Central memory CD4-positive, alpha-beta T cell (primary cell): ENCODE results near the gene JADE1.

Experiments
- DNase-seq: peaks from one replicate; pipeline ENCODE4 v3.0.0; 2022

The JADE1 gene

DNA sequence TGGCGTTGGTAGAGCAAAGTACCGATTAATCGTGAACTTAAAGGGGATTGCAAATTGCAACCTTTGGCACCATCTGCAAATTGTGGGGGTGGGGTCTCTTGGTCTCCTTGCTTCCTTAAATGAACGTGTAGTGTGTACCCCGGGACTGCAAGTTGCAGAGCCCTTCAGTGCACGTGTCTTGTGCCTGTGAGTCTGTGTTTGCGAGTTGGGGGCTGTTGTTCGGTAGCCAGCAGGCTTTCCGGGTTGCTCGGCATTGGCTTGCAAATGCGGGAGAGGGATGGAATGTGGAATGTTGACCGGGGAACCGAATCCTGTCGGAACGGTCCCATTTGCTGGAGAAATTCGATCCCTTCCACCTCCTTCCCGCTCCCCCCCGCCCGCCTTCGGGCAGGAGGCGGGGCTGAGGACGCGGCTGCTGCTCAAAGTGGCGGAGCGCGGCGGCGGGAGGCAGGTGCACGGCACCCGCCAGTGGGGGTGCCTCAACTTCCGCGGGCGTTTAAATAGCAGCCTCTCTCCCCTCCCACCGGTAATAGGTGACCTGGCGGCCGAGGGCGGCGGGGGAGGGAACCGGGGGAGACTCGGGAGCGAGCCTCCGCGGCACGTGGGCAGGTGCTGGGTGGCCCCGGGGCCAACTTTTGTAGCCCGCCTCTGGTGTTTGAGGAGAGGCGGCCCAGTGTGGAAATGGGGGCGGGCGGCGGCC lies 1.5 kb downstream of the JADE1 start:
- DNase-seq: peak; percentile 84

DNA sequence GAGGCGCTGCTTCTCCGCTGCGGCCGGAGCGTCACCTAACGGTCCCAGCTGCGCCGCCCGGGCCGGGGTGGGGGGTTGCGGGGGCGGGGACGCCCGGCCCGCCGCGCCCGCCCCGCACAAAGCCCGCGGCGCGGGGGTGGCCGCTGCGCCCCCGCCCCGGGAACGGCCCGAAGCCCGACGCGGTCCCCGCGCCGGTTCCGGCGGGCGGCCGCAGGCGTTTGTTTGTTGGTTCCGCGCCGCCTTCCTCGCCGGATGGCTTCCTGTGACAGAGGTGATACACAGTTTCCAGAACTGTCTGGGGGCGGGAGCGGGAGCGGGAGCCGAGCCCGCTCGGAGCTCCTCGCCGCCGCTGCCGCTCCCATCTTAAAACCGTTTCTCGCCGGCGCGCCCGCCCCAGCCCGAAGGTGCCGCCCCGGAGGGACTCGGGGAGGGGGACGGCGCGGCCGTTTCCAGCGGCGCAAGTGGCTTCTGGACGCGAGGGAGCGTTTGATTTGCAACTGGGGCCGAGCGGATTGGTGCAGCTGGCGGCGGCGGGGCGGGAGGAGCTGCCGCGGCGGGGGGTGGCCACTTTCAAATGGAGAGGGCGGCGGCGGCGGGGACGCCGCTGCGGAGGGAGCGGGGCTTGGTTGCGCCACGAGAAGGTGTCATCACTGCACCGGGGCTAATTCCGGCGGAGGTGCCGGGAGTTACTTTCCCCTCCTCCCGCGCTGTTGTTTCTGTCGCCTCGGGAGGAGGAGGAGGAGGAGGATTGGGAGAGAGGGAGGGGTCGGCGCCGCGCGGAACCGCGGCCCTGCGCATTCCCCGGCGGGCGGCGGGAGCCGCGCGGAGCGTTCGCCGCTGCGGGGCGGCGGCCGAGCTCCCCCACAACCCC lies 2.3 kb downstream of the JADE1 start:
- peak; percentile 76 for DNase-seq

DNA sequence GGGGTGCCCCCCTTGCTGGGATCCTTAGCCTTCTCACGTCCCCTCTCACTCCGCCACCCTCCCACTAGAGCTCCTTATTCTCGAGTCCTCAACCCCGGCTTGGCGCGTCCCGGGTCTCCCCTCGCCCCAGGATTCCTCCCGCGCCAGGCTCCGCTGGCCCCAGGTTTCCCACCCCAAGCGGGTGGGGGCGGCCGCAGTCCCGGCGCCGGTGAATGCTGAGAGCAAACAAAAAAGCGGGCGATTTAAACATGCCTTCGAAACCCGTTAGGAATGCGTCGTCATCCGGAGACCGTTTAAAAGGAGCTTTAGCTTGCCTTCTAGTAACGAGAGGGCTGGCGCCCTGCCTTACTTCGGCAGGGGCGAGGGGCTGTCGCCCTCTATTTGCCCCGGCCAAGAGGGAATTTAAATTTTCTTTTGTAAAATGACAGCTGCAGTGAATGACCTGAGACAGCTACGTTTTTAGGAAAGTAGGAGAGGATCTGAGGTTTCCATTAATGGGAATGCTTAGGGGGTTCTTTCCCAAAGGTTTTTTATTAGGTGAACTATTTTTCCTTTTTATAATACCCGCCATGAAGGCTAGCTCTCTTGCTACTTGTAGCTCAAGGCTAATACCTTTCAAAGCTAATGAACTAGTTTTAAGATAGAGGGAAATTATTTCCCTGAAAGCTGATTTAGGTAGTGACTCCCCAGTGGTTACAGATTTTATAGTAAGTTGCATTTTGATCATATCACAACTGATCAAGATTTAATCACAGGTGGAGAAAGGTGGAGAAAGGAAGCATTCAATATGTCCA lies 3.1 kb downstream of the JADE1 start:
- DNase-seq: peak; percentile 40

DNA sequence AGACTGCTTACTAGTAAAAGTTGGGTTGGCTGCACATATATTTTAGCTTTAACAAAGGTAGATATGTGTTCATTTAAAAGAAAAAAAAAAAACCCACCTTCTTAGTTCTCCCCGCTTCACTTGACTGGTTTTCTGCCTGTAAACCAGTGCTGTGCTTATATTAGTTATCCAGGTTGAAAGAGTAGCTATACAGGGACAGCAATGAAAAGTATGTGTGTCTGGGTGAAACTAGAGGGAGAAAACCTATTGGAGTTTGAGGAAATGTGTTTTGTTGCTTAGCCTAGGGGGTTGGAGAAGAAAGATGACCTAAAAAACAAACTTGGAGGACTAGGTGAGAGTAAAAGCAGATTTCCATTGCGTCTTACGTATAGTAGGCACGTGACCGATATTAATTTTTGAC lies 4.5 kb downstream of the JADE1 start:
- no peak for DNase-seq

DNA sequence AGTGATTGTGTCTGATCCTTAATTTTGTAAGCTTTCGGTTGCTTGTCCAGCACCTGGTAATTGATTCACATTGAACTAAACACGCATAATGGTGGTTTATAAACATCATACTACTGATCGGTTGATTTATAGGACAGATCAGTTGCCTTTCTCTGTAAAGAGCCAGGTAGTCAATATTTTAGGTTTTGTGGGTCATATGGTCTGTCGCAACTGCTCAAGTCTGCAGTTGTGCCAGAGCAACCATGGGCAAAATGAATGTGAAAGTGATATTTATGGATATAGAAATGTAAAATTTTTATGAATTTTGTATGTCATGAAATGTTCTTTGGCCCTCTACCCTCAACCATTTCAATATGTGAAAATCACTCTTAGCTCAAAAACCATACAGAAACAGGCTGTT lies 8.9 kb downstream of the JADE1 start:
- no peak for DNase-seq

DNA sequence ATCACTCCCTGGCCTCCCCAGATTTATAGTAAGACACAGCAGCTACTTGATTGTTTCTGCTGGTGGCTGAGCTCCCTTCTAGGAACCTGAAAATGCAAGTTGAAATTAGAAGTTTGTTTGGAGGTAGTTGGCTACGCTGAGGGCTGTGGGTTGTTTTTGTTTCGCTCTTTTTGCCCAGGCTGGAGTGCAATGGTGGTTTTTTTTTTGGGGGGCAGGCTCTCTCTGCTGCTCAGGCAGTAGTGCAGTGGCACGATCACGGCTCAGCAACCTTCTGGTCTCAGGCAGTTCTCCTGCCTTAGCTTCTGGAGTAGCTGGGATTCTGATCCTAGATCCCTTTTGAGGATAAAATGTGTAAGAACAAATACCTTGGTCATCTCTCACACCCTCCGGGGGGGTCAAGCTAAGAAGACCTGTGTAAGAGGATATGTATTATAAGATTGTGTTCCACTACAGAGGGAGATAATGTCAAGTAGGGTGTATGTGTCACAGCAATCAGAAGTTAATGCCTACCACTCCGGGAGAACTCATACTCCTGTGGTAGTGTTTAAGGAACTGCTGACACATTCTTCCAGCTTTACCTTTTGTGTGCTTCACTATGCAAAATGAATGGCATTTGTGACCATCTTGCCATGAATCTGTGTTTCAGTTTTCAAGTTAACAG lies 9.7 kb downstream of the JADE1 start:
- no peak for DNase-seq

DNA sequence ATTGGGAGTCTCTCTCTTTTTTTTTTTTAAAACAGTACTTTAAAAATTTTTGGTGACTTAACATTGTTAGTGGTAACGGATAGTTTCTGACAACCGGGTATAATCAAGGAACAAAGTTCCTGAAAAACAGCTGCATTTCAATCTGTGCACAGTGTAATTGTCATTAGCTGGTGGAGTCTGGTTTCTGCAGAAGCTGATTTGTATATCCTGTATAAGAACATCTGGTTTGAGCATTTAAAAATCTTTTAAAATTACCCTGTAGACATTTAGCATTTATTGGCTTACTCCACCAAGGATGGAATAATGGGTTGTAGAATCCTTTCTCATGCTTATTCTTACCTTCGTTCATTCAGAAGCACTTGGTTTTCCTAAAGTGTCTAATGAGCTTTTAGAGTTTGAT lies 11.2 kb downstream of the JADE1 start:
- no peak for DNase-seq

DNA sequence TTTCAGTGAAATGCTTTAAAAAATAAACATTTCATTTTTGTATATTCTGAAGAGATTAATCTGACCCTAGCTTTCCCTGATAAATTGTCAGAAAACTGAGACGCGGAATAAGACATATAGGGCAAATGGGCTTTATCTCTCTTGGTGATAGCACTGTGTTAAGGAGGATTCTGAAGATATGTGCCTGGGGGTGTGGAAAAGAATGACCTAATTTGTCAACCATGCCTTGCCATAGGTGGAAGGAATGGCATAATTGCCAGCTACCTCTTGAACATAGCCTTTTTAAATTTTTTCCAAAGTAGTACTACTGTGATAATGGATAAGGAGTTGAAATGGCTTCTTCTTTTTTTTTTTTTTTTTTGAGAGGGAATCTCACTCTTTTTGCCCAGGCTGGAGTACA lies 11.7 kb downstream of the JADE1 start:
- DNase-seq: no peak

DNA sequence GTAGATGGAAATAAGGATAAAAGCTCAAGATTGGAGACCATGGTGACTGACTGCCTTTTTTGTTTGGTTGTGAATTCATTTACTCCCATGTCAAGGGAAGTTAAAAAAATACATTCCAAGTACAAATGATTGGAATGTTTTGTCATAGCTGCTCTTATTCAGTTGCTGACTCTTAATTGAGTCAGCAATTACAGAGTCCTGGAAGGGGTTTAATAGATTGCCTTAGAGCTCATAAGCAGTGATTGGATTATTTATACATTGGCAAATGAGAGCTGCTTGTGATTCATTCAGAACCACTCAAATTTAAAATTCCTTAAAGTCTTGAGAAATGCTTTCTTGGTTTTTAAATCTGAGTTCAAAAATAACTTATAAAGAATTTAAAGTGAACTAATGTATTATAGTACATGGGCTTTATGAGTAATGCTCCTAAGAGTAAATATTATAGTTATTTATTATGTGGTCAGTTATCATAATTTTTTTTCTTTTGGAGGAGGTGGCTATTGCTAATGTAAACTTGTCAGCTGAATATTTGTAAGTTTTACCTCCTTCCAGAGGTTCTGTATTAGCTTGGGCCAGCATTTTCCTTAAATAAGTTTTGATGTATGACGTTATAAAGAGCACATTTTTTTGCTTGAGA lies 13.6 kb downstream of the JADE1 start:
- no peak for DNase-seq

DNA sequence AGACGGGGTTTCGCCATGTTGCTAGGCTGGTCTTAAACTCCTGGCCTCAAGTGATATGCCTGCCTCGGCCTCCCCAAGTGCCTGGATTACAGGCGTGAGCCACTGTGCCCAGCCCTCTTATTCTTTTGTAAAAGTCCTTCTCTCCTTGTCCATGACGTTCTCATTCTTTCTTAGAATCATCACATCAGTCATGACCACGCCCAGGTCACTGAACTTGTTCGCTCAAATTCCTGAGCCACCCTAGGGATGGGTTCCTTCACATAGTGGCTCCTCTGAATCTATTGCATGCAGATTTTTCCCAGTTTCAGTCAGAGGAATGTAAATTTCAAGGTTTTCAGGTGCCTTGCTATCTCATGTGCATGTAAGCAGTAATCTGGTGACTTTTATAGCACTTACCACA lies 15.7 kb downstream of the JADE1 start:
- DNase-seq: no peak

DNA sequence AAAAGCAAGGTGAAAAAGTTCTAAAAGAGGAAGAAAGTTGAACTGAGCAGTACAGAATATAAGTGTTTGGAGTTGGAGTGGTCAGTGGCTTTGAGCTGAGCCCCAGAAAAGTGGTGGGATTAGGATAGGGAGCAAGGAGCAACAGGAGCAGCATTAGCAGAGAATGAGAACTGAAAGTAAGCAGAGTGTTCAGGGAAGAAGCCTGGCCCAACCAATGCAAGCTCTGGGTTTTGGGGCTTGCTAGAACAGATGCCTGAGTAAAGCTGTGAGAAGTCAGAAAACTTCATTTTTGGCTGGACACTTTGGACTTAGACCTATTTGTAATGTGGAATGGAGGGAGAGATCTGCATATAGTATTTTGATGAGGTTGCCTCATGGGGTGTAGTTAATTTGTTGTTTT lies 17.8 kb downstream of the JADE1 start:
- no peak for DNase-seq

DNA sequence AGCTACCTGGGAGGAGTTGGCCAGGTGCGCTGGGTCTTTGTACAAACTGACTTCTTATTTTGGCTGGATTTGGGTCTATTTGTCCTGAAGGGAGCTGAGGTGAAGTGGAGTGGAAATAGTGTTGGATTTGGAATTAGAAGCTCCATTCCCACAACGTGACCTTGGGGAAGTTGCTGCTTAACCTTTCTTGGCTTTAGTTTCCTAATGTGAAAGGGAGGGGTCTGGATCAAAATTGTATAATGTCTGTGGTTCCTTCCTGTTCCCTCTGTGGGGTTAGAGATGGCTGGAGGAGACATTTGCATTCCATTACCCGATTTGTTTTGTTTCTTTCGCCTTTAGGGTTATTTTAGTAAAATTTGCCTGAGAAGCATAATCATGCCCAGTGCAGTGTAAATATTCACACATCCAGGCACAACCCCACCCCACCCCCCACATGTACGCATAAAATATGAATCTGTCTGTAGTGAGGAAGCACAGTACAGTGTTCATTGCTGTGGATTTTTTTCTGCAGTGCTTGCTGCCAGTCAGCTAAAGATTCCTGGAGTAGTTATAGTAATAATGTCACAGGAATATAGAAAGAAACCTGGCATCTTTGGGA lies 21.5 kb downstream of the JADE1 start:
- no peak for DNase-seq

DNA sequence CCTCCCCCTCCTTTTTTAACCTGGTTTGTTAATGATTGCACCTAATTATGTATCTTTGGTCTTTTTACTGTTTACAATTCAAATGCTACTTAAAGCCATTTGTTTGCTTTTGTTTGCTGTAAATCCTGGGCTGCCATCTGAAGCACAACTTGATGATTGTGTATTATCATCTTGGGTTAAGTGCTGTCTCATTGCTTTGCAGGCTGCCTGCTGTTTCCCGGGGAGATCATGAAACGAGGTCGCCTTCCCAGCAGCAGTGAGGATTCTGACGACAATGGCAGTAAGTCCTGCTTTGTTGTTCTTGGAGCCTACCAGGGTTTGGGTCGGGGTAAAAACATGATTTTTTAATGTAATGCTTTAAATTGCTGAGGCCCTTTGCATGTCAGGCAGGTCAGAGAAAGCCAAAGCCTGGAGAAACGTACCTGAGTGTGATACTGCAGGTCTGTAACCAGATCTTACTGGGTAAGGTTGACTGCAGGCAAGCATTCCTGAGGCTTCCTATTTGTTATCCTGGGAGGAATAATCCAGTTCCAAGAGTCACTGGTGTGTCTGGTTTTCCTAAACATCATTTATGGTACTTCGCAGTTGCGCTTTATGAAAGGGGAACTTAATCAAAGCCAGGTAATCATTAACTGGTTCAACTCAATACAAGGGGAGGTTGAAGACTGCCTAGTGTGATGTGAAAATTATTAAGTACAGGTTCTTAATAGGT lies 22.2 kb downstream of the JADE1 start:
- DNase-seq: no peak

DNA sequence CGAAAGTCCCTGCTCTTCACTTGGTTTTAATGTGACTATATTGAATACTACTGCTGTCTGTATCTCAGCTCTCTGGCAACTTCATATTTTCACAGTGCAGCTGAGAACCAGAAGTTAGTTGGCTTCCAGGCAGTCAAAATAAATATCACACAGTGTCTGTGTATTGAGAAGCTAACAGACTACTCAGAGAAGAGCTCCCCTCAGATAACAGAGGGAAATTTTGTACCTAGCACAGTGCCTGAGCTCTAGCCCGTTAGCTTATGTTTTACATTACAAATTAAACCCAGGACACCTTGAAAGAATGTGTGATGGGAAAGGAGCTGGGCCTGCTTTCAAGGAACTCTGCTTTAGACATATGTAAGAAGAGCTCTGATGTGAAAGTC lies 22.7 kb downstream of the JADE1 start:
- no peak for DNase-seq

DNA sequence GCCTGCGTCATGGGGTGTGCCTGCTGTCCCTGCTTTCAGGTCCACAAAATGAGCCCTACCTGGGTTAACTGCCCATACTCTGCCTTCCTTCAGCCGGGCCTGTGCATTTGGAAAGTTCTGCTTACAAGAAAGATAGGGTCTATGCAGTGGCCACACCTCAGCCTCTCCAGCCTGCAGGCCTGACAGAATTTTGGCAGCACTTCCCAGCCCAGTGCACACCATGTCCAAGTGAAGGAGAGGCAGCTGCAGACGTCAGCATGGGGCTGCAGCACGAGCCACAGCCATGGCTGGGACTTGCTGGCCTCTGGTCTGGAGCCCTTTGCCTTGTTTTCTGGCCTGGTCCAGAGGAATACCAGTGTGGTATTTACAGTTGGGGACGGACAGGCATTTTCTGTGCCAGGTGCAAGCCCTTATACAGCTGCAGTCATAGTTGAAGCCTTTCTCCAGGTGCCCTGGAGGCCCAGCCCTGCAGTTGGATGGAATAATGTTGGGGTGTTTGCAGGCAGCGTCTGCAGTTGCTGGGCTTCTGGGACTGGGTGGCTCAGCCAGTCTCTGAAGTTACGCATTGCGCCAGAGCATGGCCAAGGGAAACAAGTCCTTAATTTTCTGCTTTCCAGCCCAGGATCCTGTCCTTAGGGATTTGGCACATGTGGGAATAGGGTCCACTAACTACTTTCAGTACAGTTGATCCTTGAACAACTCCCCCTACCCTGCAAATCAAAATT lies 26.2 kb downstream of the JADE1 start:
- no peak for DNase-seq

DNA sequence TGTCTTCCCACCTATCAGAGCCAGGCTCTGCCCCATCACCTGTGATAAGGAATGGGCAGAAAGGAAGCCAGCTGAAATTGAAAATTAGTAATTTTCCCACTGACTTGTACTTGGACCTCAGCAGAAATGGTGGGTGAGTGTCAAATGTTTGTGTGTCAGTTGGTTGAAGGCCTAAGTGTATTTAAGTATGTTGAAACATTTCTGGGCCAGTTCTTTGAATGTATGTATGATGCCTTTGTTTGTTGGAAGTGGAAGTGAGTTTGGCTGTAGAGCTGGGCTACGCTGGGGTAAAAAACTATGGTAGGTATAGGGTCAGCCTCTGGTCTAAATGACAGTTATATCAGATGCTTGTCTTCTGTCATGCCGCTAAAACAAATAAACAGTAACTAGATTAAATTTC lies 27.7 kb downstream of the JADE1 start:
- no peak for DNase-seq

DNA sequence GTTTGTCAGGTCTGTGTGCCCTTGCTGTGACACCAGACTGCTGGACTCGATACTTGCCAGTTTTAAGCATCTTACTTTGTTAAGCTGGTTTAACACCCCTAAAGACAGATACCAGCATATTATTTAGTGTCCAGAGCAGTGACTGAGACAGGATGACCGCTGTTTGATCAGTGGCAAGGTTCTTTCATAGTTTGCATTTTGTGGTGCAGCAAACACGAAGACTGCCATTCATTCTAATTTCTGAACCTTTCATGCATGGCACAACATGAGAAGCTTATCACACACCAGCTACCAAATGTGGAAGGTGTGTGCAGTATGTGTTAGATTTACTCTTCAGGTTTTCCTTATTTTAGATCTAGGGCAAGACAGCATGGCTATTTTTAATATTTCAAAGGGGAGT lies 28.2 kb downstream of the JADE1 start:
- DNase-seq: no peak

DNA sequence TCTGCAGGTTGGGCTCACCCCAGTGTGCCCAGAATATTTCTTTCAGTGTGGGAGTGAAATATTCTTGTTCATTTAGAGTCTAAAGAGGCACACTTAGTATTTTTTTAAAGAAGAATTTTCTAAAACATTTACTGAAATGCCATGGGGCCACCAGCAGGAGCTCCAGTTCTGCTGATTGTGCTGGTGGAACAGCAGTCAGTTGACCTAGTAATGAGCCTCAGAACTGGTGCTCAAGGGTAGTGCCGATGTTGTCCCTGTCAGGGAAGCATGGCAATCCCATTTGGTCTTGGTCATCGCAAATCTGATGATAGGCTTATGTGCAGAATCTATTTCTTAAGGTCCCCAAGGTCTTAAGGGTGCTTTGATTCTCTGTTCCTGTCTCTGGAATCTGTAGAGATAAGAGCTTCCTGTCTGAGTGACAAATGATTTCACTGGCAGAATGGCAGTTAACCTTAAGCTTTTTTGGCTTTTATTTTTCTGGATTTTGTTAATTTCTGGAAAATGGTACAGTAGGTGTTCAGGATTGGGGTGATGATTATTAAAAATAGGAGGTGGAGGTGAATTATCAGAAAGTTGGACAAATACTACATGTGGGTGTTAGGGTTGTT lies 31.3 kb downstream of the JADE1 start:
- no peak for DNase-seq

DNA sequence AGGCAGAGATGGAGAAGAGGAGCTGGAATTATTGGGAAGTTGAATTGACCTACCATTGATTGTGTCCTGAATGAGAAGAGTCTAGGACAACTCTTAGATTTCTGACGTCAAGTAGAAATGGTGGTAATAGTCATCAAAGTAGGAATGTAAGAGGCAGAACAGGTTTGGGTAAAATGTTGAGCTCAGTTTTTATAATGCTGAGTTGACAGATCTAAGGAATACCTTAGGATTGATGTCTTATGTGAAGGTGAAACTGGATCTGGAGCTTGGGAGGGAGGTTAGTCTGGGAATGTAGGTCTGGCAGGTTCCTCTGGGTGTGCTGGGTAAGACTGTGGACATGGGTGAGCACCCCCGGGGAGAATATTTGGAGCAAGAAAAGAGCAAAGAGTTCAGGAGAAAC lies 31.9 kb downstream of the JADE1 start:
- no peak for DNase-seq

DNA sequence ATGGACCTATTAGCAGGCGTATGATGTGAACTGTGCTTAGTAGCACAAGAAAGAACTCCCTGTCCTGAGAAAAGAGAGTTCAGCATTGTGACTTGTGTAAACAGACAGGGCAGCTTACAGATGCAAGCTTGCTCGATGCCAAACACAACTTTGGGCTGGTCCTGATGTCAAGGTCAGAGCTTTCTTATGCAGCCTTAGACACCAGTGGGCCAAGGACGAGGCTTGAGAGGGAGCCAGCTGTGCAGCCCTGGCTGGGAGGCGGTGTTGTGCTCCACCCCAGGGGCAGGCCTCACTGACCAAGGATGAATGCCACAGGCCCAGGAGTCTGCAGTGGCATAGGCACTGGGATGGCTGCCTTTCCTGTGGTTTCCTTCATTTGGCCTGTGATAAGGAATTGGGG lies 35.4 kb downstream of the JADE1 start:
- DNase-seq: no peak
